C1 segment of cervical spinal cord (tissue), 14 donors: Measurements from ENCODE around the gene CENPS.
A peak's percentile ranks its signal among the peaks of the same experiment; 100 is the strongest.
"Not testable (repeated sequence)": the region's sequence is repeated elsewhere in the genome, so short reads cannot be mapped to it uniquely, and the experiment has no call there.

ENCODE experiments used
- DNase-seq, 14 donors: peaks; one replicate each; lab custom pipeline; 2025; lab: John Stamatoyannopoulos, UW

The CENPS gene

GRCh38 chr1:10450156-10450814 lies 20.1 kb downstream of the CENPS start:
- DNase-seq: no peak

DNA sequence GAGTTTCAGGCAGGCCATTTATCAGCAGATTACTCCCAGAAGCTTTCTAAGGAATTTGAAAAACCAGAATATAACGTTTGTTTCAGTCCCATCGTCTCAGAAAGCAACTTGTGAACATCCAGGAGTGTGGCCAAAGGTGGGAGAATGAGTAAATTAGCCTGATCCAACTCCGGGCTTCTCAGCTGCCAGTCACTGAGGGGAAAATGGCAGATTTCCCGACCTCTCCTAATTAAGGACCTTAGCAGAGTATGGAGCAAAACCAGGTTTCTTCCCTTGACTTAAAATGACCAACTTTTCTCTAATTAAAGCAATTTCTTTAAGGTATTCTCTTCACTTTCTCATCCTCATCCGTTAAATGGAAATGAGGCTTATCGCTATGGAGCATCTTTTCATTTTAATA lies 20.6 kb downstream of the CENPS start:
- no peak for DNase-seq

- DNase-seq: no peak
Measured at GRCh38 chr1:10451287-10451686, 21.1 kb downstream of the CENPS start.

DNA sequence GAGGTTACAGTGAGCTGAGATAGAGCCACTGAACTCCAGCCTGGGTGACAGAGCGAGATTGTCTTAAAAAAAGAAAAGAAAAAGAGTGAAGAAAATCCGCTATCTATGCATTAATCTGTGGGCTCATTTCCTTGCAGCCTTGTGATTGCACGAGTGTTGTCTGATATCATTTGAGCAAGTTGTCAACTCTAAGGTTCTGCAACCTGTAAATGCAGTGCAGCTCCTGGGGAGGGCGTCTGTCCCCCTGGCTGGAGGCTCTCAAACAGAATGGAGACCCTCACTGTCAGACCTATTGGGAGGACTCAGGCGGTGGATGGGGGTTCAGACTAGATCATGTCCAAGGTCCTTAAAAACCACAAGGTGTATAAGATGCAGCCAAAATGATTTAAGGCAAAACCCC lies 25.8 kb downstream of the CENPS start:
- DNase-seq: no peak

- no peak for DNase-seq
Measured at GRCh38 chr1:10456661-10457060, 26.4 kb downstream of the CENPS start.

DNA sequence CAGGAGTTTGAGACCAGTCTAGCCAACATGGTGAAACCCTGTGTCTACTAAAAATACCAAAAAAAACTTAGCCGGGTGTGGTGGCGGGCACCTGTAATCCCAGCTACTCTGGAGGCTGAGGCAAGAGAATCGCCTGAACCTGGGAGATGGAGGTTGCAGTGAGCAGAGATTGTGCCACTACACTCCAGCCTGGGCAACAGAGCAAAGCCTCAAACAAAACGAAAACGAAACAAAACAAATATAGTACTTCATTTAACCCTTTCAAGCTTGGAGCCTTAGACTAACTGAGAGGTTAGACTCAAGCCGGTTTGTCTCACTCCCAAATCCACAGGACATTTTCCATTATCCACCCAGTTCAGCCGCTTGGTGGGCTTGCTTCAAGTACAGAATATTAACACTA lies 27.2 kb downstream of the CENPS start:
- not testable (repeated sequence) for DNase-seq

DNA sequence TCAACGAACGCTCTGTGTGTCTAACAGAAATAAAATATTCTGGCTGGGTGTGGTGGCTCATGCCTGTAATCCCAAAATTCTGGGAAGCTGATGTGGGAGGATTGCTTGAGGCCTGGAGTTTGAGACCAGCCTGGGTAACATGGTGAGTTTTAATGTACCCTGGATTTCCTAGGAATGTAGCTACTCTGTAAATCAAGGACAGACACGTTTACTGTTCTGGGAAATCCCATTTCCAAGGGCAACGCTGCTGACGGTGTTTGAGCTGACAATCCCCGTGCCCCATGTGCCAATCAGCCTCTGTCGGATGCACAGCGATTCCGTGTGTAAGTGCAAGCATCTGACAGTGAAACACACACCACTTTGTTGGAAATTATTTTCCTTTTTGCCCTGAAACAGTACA lies 27.6 kb downstream of the CENPS start:
- DNase-seq: no peak

- no peak for DNase-seq
Measured at GRCh38 chr1:10459184-10459583, 29.0 kb downstream of the CENPS start.

GRCh38 chr1:10467078-10467477 lies 36.8 kb downstream of the CENPS start:
- DNase-seq: no peak

GRCh38 chr1:10470043-10470442 lies 39.8 kb downstream of the CENPS start:
- no peak for DNase-seq

DNA sequence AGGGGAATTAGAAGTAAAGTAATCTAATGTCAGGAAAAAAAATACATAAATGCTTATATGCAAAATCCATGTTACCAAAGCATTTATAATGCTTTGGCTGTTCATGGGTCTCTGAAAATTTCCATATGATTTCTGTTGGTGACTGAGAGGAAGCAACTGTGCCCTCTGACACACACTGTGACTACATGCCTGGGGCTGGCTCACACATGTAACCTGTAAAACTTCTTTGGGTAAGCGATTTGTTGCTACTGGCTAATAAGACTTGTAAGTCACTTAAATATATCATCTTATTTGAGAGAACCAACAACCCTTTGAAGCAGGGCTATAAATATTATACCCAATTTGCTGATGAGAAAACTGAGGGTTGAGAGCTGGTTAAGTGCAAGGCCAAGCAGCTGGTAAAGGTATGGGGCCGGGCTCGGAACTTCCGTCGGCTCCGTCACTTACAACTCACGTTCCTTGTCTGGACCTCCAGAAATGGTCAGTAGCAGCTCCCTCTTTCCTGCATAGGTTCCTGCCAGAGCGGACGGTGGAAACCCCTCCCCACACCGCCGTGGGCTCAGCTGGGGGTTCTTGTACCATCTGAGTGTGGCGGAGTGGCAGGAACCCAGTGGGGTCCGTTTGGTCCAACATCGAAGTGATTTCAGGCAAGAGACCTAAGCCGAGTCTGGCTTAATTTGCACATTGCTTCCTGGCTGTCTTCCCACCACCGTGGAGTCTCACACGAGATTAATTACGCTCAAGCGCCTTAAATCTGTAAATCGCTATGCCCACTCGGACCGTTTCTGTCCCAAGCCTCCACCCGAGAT lies 41.4 kb downstream of the CENPS start:
- peak in 1 of 14 donors; percentile 57 for DNase-seq

DNA sequence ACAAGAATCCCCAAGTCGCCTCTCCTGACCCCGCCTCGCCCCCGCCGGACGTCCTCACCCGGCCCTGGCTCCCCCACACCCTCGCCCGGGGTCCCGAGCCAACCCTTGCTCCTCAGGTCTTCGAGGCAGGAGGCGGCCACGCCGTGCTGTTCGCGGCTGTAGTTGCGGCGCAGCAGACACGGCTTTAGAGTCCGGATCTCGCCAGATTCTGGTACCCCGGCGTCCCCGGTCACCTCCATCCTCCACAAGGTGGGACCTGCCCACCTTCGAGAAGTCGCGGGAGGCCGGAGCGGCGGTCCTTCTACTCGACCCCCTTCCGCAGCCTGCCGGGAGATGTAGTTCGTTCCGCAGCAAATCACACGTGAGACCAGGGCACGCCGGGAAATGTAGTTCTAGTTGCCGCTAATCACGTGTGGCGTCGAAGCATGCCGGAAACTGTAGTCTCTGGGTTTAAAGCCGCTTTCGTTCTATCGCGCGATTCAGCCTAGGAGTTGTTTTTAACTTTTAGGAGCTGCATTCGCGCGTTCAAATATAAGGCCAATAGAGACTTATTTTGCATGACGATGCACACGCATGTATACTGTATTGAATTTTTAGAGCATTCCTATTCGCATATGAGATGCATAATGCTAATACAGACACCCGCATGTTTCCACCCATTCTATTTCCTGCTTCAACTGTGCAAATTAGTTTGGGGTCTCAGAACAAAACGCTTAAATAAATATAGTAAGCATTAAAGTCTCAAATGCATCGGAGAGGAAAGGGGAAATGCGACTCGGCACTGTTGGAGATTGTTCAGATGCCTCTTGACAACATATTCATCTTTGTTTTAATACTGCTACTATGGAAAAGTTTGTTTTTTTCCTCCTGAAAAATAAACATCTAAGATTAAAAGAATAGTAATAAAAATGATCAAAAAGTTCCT lies 42.2 kb downstream of the CENPS start, which contains the start of gene DFFA:
Gene DFFA (minus strand): TSS at position 310 of the 925 bp plus-strand sequence. CDS start 71 bp downstream, at position 239.
- DNase-seq: peak; percentile 45 to 92 (median 89)

- DNase-seq: no peak
Measured at GRCh38 chr1:10473145-10473765, 43.0 kb downstream of the CENPS start.

- DNase-seq: not testable (repeated sequence)
Measured at GRCh38 chr1:10474309-10474612, 44.0 kb downstream of the CENPS start.

DNA sequence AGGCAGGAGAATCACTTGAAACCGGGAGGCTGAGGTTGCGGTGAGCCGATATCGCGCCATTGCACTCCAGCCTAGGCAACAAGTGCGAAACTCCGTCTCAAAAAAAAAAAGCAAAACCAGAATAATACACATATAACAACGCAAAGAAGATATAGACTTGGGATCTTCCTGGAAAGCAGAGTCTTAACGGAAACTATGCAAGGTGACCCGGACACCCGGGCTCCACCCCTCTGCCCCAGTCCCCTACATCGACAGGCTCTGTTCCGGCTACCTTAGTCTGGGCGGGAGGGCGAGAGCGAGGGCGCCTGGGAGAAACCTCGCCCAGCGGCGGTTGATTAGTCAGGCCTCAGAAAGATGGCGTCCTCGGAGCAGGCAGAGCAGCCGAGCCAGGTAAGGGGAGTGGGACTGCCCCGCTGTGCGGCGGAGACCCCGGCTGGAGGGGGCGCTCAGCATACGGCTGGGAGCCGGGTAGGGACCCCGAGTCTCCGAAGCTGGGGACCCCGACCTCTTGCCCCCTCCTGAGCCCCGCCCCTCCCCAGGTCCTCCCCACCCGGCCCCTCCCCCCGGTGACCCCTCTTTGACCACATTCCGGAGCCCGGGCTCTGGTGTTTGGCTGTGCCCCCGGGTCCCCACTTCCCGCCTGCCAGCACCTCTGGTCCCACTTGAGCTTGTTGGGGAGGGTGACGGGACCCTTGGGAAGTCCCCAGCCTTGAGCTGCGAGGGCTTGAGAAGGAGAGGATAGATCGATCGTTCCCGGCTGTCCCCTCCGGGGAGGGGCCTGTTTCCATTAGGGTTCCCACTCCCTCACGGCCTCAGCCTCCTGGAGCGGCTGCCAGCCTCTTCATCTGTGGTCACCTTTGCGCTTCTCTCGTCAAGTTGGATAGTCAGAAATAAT lies 44.6 kb downstream of the CENPS start, which contains the start of gene PEX14:
Gene PEX14 (plus strand): TSS at position 338 of the 895 bp plus-strand sequence. CDS start 17 bp downstream, at position 355.
- DNase-seq: peak; percentile 15 to 84 (median 74)

- no peak for DNase-seq
Measured at GRCh38 chr1:10475510-10475909, 45.3 kb downstream of the CENPS start.

DNA sequence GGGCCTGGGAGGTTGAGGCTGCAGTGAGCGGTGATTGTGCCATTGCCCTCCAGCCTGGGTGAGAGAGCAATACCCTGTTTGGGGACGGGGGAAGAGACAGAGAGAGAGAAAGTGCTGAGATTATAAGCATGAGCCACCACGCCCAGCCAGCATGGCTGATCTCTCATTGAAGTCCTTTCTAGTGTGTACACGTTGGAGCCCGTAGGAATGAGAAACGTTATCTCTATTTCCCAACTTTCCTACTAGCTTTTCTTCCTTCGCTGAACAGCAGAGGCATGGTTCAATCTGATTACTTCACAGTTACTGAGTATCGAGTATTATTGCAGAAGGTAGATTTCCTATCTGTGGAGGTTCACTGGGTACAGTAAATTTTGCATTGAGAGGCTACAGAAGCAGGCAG lies 49.1 kb downstream of the CENPS start:
- no peak for DNase-seq

DNA sequence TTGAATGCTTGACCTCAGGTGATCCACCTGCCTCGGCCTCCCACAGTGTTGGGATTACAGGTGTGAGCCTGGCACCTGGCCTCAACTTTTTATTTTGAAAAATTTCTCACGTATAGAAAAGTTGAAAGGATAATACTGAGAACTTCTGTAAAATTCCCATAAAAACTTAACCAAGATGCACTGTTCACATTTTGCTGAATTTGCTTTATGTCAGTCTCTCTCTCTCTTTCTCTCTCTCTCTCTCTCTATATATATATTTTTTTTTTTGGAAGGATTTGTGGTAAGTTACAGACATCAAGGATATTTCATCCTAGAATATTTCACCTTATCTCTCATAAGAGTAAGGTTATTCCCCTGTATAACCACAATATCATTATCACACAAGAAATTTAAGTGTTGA lies 50.4 kb downstream of the CENPS start:
- DNase-seq: no peak

DNA sequence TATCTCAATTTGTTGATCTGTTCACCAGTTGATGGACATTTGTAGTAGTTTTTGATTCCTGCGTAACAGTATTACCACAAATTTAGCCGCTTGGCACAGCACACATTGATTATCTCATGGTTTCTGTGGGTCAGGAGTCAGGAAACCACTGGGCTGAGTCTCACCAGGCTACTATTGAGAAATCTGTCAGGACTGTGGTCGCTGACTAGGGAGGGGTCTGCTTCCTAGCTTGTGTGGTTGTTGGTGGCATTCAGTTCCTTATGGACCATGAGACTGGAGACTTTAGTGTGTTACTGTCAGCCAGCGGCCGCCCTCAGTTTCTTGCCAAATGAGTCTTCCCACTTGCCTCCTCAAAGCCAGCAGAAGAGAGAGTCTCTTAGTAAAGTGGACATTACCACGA lies 54.3 kb downstream of the CENPS start:
- DNase-seq: no peak

GRCh38 chr1:10489291-10490055 lies 59.2 kb downstream of the CENPS start:
- no peak for DNase-seq
